ENCODE measurements around the gene ZNF407.

The ZNF407 gene

DNA sequence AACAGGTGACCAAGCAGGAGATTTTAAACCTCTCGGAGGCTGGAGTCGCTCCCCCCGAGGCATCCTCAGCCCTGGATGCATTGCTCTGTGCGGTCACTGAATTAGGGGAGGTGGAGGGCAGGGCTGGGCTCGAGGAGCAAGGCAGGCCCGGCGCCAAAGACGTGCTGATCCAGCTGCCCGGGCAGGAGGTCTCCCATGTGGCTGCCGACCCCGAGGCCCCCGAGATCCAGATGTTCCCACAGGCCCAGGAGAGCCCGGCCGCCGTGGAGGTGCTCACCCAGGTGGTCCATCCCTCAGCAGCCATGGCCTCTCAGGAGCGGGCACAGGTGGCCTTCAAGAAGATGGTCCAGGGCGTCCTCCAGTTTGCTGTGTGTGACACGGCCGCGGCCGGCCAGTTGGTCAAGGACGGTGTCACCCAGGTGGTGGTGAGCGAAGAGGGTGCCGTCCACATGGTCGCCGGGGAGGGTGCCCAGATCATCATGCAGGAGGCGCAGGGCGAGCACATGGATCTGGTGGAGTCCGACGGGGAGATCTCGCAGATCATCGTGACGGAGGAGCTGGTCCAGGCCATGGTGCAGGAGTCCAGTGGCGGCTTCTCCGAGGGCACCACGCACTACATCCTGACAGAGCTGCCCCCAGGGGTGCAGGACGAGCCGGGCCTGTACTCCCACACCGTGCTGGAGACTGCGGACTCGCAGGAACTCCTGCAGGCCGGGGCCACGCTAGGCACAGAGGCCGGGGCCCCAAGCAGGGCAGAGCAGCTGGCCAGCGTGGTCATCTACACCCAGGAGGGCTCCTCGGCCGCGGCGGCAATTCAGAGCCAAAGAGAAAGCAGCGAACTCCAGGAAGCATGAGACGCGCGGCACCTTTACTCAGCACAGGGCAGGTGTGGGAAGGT lies 466.2 kb downstream of the ZNF407 start:
- DNase-seq, result no peak

DNA sequence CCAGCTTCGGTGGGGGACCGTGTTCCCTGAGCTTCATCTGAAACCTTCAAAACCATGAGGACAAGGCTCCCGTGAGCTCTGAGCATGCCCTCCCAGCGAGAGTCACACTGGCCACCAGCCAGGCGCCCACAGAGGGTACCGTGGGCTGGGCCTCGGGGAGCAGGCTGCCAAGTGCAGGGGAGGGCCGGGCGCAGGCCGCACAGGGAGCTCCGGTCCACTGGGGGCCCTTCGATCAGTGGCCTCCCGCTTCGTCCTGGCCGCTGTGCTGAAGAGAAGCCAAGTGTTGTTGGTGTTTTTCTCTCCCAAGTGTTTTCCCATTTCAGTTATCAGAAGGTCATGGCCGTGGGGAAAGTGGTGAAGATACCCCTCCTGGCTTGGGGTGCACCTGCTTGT lies 466.8 kb downstream of the ZNF407 start:
- no peak for DNase-seq

DNA sequence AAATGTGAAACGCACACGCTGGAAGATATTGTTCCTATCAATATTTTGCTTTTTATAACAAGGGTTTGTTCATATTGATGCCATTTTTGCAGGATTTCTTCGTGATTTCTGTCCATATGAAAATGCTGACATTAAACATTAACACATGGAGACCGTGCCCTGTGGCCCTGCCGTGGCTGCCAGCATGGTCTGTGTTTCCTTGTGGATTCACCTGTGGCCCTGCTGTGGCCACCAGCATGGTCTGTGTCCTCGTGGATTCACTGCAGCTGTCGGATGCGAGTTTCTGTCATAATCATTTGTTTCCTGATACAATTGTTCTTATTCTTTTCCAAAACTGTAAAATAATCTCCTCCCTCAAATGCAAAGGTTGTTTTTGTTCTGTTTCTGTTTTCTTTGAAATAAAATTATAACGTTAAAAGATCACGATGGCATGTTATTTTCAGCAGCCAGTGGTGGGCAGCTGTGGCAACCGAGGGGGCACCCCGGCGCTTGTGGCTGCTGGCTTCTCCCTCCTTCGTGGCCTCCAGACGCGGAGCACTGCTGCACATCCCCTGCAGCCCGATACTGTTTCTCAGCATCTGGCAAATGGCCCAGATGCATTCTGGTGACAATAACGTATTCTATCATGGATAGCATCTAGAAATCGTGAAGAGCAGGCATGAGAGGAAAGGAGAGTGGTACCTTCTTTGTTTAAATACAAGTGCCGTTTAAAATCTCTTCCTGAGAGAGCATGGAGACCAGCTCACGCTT lies 467.8 kb downstream of the ZNF407 start:
- no peak for DNase-seq

DNA sequence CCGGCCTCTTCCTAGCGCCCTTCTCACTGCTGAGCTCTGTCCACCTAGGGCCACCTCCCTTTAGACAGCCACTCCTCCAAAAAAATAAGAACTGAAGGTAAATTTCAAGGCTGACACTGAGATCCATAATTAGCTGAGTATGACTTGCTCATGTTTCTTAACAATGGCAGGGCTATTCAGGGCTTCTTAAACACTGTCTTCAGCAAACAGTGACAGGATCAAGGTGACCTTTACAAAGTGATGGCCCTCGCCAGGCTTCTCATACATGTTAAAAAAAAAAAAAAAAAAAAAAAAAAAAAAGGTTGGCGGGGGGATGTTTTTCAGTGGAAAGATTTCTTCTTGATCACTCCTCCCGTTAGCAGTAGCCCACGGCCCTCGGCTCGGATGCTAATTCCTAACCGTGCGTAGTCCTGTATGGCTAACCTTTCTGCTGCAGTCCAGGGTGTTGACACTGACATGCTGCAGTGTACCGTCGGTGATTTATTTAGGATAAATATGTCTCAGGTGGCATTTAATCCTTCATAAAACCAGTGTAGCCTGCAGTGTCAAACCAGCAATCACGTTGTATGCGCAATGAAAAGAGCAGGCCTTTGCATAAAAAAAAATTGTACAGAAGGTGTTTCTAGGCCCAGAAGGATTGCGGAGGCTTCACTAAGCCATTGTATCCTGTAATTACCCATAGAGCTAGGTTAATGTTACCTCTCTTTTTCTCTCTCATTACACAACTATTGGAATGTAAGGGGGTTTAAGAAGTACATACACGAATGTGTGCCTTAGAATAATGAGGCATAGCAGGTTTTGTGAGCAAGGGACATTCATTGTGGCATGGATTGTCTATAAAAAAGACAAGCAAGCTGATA lies 468.6 kb downstream of the ZNF407 start:
- DNase-seq, result no peak

DNA sequence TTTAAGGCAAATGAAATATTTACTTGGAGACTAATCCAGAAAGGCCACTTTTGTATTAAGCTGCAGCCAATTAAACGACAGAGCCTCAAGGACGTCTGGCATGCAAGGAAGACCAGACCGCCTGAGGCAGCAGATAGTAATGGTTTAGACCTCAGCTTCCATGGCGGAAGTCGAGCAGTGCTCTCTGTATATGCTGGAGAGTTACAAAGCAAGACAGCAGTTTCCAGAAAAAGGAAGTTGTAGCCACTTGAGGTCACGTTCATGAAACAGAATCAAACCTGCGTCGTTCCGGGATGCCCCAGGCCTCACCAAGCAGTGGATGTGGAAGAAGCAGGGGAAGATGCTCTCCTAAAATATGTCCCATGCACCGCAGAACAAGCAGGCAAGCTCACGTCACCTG lies 469.3 kb downstream of the ZNF407 start:
- DNase-seq, result peak; percentile 43

DNA sequence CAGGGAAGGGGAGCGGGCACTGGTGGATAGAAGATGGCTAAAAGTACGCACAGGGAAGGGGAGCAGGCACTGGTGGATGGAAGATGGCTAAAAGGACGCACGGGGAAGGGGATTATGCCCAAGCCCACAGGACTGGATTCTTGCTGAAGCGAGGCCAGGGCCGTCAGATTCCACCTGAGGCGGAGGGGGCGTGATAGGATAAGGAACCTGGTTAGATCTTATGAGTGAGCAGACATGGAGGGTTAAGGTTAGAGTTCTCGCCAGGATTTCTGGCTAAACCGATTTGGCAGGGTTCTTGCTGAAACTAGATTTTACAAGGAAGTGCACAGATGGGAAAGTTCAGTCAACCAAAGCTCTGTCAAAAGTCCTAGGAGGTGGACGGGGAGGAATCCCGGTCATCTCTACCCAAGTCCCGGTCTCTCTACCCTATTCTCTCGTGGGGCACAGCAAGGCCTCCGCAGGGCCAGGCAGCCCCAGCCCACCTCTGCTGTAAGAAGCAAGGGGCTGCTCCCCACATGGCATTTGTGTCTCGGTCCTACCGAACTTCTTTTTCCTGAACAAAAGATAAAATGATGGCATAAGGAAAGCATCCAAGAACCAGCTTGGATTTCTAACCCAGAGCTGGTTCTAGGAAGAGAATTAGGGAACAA lies 470.5 kb downstream of the ZNF407 start:
- DNase-seq, result no peak

DNA sequence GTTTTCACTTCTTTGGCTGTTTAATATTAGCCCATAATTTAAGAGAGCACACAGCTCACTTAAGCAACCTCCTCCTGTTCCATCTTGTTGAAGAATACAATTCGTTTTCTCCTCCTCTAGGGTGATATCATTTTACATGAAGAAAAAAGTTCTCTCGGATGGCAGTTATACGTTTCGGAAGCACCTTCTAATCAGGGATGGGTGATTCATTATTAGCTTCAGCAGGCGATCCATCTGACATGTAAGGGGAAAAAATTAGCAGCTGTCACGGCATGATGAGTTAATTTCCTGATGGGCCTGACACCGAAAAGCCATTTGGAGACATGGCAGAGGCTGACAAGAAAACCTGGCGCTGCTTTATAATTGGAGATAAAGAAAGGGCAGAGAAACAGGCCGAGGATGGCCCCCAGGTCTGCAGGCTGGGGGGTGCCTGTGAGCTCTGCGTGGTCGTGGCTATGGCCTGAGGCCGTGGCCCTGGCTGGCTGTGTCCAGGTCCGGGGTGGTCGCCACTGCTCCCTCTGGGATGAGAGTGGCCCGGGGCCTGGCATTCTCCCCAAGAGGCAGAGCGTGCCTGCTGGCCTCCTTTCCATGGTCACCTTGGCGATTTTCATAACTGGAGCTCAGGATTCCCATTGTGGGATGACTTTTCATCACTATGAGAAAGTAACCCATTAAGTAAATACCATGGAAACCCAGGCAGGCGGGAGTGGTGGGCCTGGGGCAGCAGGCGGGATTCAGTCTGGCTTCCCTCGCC lies 471.2 kb downstream of the ZNF407 start:
- no peak for DNase-seq

DNA sequence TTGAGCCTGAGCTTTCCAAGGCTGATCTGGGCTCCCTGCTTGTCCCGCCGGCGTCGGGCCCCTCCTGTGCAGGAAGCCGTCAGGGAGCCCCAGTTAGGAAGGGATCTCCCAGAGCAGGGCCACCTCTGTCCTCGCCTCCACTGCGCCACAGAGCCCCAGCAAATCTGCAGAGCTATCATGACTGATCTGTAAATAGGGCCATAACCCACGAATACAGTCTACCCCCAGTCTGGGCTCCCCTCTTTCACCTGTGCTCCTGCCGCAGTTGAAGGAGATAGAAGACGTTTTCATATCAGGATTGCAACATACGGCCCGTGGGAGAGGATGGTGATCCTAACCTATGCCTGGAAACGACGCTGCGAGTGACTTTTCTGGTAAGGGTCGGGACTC lies 472.6 kb downstream of the ZNF407 start:
- DNase-seq, result no peak

DNA sequence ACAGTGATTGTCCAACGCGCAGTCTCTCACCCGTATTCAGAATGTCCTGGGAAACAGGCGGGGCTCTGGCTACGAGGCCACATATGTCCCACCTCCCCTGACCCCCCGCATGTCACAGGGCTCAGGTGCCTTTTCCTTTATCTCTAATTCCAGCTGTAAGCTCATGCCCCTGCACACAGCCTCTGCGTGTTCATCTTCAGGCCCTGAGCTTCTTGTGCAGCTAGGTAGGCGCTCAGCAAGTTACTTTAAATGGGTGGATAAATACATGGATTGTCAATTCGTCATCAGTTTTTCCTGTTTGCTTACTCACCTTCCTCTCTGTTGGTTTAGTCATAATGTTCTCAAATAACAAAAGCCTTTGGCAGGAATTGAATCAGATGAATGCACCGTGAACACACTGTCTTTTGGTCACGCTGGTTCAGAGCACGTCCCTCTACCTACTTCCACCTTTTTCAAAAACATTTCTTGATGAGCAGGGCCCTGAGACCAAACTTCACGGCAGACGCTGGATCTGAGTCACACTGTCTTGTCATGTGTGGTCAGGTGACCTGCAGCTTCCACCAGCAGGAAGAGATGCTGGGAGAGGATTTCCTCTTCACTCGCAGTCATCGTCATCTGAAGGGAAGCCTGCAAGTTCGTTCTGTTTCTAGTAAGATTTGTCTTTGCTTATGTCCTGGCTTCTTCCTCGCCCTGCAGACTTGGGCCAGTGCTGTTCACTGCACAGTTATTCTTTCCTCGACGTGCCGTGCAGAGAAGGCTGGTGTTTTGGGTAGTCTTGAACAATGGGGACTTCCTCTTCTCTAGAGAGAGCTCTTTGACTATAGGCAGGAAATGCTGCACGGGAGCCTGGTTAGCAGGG lies 473.2 kb downstream of the ZNF407 start:
- peak; percentile 81 for DNase-seq

DNA sequence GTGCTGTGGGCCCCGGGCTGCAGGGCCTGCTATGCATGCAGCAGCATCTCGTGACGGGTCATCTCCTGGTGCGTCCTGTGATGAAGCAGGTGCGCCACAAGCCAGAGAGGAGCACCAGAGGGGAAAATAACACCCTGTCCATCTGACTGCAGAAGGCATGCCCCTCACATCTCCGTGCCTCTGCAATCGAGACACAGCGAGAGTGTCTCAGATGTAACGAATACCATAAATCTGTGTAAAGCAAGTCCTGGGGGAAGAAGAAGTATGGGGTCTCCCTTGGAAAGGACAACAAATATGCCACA lies 473.8 kb downstream of the ZNF407 start:
- no peak for DNase-seq

DNA sequence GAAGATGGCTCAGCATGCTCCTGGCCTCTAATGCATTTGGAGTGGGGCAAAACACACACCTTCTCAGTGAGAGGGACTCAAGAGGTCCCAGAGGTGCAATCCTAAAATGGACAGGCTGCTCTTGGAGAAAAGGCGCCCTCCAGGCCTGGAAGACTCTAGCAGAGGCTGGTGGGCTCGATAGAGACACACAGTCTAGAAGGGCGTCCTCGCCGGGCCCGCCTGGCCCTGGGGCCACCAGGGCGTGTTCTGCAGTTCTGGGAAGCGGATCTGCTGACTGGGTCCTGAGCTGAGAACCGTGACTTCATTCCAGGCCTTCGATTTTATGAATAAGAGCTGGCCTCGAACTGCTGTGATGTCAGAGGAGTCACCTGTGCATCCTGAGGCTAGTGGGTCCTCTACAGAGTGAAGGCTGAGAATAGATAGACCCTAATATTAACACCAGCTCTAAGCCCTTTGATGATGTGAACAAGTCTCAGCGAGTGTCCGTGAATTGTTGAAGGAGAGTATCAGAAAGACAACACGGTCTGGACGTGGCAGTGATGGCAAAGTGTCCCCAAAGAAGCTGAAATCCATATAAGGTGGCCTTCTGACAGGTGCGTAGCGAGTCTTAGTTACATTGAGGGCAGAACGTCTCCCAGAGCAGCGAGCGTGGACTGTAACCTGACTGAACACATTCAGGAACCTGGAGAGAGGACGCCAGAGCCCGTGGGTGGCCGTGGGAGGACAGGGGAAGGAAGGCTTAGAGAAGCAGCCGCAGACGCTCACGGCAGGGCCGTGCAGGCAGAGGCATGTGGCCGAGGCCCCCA lies 474.4 kb downstream of the ZNF407 start:
- no peak for DNase-seq

DNA sequence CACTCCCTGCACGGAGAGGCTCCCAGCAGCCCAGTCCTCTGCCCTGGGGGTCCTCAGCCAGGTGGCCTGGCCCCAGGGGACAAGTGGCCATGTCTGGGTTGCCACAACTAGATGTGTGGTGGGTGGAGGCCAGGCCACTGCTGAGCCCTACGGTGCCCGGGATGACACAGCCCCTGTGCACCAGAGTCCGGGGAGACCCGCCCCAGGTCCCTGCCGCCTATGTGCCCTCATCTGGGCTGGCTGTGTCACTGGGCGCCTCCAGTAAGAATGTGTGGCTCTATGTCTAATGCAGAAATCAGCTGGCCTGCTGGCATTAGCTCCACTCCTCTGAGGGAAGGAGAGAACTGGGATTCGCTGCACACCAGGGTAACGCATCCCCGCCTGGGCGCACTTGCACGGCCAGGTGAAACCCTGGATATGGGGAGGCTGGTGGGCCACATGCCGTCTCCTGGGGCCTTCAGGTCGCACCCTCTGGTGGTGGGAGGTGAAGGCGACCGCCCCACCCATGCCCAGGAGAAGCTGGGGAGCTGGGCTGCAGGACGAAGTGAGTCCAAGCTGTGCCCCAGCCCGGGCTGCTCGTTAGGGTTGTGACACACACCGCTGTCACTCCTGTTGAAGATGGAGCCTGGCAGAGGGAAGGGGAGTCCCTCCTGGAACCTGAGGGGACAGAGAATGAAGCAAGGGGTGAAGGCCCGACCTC lies 475.2 kb downstream of the ZNF407 start:
- no peak for DNase-seq

DNA sequence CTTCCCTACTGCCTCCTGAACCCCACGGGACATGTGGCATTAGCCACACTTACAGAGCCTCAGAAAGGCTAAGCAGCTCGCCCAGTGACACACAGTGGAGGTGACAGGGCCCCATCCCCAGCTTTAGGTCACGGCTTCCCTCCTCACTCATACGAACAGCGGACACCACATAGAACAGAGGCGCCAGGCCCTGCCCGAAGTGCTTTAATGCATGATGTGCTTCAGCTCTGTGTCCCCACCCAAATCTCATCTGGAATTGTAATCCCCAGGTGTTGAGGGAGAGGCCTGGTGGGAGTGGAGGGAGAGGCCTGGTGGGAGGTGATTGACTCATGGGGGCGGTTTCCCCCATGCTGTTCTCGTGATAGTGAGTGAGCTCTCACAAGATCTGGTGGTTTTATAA lies 476.0 kb downstream of the ZNF407 start:
- DNase-seq, result no peak

DNA sequence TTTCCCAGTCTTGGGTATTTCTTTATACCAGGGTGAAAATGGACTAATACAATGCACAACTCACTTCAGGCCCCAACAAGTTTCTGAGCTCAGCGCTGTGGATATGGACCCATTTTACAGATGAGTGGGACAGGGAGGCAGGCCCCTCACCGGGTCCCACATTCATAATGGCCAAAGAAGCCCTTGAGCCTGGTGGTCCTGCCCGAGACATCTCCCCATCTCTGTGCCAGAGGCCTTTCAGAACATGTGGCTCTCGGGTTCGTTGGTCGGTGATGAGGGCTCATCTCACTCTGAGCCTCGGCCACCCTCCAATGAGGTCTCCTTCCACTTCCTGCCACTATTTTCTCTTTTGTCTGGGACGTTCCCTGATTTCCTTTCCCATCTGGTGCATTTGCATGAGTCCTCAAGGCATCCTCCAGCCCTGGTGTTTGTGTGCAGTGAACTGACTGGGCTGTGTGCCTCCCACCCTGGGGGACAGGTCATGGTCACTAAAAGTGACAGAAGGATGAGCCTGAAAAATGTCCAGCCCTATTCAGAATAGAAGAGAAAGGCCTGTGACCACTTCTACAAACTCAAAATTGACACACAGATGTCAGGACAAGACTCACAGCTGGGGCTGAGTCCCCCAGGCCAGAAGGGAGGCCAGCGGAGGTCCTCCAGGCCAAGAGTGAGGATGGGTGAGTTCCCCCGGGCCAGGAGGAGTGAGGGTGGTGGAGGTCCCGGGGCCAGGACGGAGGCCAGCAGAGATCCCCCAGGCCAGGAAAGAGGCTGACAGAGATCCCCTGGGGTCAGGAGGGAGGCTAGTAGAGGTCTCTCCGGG lies 476.7 kb downstream of the ZNF407 start:
- no peak for DNase-seq

DNA sequence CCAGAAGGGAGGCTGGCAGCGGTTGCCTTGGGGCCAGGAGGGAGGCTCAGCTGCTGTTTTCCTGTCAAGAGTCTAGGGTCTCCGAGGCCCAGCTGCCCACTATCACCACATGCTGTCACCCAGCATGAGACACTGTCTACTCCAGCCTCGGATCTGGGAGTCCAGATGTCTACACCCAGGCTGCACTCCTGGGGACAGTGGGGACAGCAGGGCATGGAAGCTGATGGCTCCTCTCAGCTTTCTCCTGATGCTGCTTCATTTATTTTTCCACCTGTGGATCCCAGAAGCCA lies 477.3 kb downstream of the ZNF407 start:
- no peak for DNase-seq

DNA sequence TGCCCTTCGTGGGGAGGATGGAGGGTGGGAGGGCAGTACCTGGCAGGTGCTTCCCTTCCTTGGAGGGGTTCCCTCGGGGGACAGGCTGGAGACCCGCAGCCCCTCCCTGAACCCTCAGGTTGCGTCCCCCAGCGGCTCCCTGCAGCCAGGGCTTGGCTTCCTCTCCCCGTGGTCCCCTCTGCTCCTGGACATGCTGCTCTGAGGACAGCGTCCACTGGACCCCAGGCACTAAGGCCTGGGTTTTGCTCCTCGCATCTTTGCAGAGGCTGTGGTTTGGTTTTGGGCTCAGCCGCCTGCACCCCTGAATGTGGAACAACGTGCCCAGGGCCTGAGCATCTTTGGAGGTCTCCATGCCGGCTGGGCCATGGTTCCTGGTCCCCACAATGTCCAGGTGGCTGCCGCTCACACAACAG lies 477.8 kb downstream of the ZNF407 start:
- DNase-seq, result no peak

DNA sequence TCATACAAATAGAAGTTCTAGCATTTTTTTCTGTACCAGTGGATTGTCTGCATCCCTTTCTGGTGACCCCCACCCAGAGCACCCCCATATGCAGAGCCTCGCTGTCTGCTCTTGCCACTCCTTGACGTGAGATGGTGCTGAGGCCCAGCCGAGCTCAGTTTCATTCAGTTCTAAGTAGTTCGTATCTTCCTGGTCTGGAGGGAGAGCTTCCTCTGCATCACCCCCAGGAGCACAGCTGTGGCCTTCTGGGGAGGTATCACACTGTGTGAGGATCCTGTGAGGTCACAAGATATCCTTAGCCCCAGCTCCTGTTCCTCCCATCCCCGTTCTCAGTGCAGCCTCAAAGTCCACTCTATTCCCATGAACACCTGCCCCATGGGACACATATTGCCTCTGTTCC lies 478.6 kb downstream of the ZNF407 start:
- DNase-seq, result no peak

DNA sequence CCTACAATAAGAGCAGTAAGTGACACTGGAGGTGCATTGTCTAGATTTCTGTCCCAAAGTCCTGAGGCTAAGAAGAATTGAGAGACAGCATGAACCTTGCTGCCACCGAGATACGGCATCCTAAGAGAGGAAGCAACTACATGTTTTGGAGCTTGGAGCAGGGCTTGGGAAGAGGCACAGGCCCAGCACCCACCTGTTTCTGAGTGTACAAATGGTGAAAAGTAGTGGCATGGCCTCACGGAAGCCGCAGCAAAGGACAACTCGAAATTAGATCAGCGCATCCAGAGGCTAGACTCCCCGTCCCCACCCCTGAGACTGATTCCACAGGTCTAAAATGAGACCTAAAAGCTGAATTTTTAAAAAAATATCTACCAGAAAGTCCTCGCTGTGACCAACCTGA lies 483.8 kb downstream of the ZNF407 start:
- no peak for DNase-seq

DNA sequence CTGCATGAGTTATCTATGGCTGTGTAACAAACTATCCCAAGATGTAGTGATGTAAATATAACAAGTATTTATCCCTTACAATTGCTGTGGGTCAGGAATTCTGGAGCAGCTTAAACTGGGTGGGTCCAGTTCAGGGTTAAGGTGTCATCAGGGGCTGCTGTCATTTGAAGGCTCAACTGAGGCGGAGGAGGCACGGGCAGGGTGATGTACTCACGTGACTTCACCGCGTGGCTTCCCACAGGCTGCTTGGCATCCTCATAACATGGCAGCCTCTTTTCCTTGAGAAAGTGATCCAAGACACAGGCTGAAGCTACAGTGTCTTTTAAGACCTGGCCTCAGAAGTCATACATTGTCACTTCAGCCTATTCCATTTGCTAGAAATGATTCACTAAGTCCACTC lies 485.5 kb downstream of the ZNF407 start:
- DNase-seq, result no peak
